Measurements from ENCODE around the gene OLFML1. TPM values are rescaled to one million over a fixed set of nuclear protein-coding genes. Genes with fewer than 3 reads are reported as not detected.

OLFML1 gene
- polyA plus RNA-seq, result under 1 TPM in 2 of 3 donors, not detected in 1; 0.13 to 0.18 TPM

GRCh38 chr11:7485186-7486097 lies at the start of gene OLFML1:
Gene OLFML1 (plus strand): TSS chr11:7485506. CDS start chr11:7485876, 370 bp downstream.
- no peaks in the 10 kb centered on the region for H3K9me3 Mint-ChIP-seq
- DNase-seq, result no peak
- H3K36me3 Mint-ChIP-seq, result peaks cover 0 to 5% (median 3%) of the 10 kb centered on the region in 3 donors
- no peak within 1 kb of the TSS for H3K4me3 Mint-ChIP-seq
- H3K4me1 Mint-ChIP-seq, result no peaks in the 10 kb centered on the region
- H3K27me3 Mint-ChIP-seq (ENCODE audit: low read depth in 3 of 3), result no peaks in the 10 kb centered on the region
- H3K27ac Mint-ChIP-seq, result no peak within 1 kb of the TSS

- Mint-ChIP-seq H3K27me3 (ENCODE audit: low read depth in 3 of 3) (peaks cover 0 to 3% (median 2%) of the 10 kb centered on the region in 3 donors), H3K36me3 (peaks cover 0 to 9% (median 0%) of the 10 kb centered on the region in 3 donors), H3K4me3 (peak overlapping the region; percentile 46 to 87 (median 73)), H3K9me3 (no peaks in the 10 kb centered on the region), H3K27ac (peak overlapping the region; percentile 86 to 94 (median 90)), H3K4me1 (peaks cover 21 to 22% of the 10 kb centered on the region in 2 donors)
- DNase-seq, result no peak
Measured at GRCh38 chr11:7436146-7436545, 49.2 kb upstream of the OLFML1 start.

- Mint-ChIP-seq H3K27me3 (ENCODE audit: low read depth in 3 of 3) (peaks cover 0 to 3% (median 2%) of the 10 kb centered on the region in 3 donors), H3K27ac (peak overlapping the region; percentile 86 to 94 (median 90)), H3K4me1 (peaks cover 21 to 22% of the 10 kb centered on the region in 2 donors), H3K36me3 (peaks cover 0 to 9% (median 0%) of the 10 kb centered on the region in 3 donors), H3K4me3 (peak overlapping the region; percentile 46 to 87 (median 73)), H3K9me3 (no peaks in the 10 kb centered on the region)
- DNase-seq, result peak in 2 of 3 donors; percentile 25
Measured at GRCh38 chr11:7436657-7437056, 48.6 kb upstream of the OLFML1 start.

GRCh38 chr11:7437696-7438095 lies 47.6 kb upstream of the OLFML1 start:
- Mint-ChIP-seq H3K4me1 (peaks cover 21 to 22% of the 10 kb centered on the region in 2 donors), H3K36me3 (peaks cover 0 to 9% (median 0%) of the 10 kb centered on the region in 3 donors), H3K27ac (no peak overlapping the region), H3K4me3 (no peak overlapping the region), H3K9me3 (no peaks in the 10 kb centered on the region), H3K27me3 (ENCODE audit: low read depth in 3 of 3) (peaks cover 0 to 3% (median 2%) of the 10 kb centered on the region in 3 donors)
- no peak for DNase-seq

GRCh38 chr11:7439746-7440320 lies 45.5 kb upstream of the OLFML1 start:
- Mint-ChIP-seq H3K36me3 (peaks cover 0 to 9% (median 0%) of the 10 kb centered on the region in 3 donors), H3K4me3 (no peak overlapping the region), H3K4me1 (peaks cover 21 to 22% of the 10 kb centered on the region in 2 donors), H3K27ac (peak overlapping the region in 1 of 6 donors; percentile 49), H3K9me3 (no peaks in the 10 kb centered on the region), H3K27me3 (ENCODE audit: low read depth in 3 of 3) (peaks cover 0 to 3% (median 0%) of the 10 kb centered on the region in 3 donors)
- DNase-seq, result no peak

- H3K27me3 Mint-ChIP-seq (ENCODE audit: low read depth in 3 of 3), result no peaks in the 10 kb centered on the region
- H3K27ac Mint-ChIP-seq, result no peak overlapping the region
- peaks cover under 1 to 1% of the 10 kb centered on the region in 2 donors for H3K4me1 Mint-ChIP-seq
- no peak overlapping the region for H3K4me3 Mint-ChIP-seq
- H3K9me3 Mint-ChIP-seq, result no peaks in the 10 kb centered on the region
- DNase-seq, result peak; percentile 37 to 56 (median 43)
- H3K36me3 Mint-ChIP-seq, result peaks cover 0 to 12% (median 0%) of the 10 kb centered on the region in 3 donors
Measured at GRCh38 chr11:7442588-7443215, 42.6 kb upstream of the OLFML1 start.

- no peak for DNase-seq
- Mint-ChIP-seq H3K4me3 (no peak overlapping the region), H3K4me1 (no peaks in the 10 kb centered on the region), H3K27ac (no peak overlapping the region), H3K9me3 (no peaks in the 10 kb centered on the region), H3K36me3 (peaks cover 0 to 7% (median 0%) of the 10 kb centered on the region in 3 donors), H3K27me3 (ENCODE audit: low read depth in 3 of 3) (peaks cover 0 to 2% (median 0%) of the 10 kb centered on the region in 3 donors)
Measured at GRCh38 chr11:7444091-7444981, 41.0 kb upstream of the OLFML1 start.

GRCh38 chr11:7445564-7445963 lies 39.7 kb upstream of the OLFML1 start:
- Mint-ChIP-seq H3K36me3 (peaks cover 0 to 9% (median 0%) of the 10 kb centered on the region in 3 donors), H3K4me1 (no peaks in the 10 kb centered on the region), H3K27ac (no peak overlapping the region), H3K4me3 (no peak overlapping the region), H3K27me3 (ENCODE audit: low read depth in 3 of 3) (peaks cover 0 to 2% (median 0%) of the 10 kb centered on the region in 3 donors), H3K9me3 (no peaks in the 10 kb centered on the region)
- DNase-seq, result no peak

- no peak overlapping the region for H3K27ac Mint-ChIP-seq
- H3K4me1 Mint-ChIP-seq, result no peaks in the 10 kb centered on the region
- no peaks in the 10 kb centered on the region for H3K9me3 Mint-ChIP-seq
- no peak for DNase-seq
- H3K4me3 Mint-ChIP-seq, result no peak overlapping the region
- peaks cover 0 to 4% (median 0%) of the 10 kb centered on the region in 3 donors for H3K27me3 Mint-ChIP-seq (ENCODE audit: low read depth in 3 of 3)
- H3K36me3 Mint-ChIP-seq, result peaks cover 0 to 11% (median 0%) of the 10 kb centered on the region in 3 donors
Measured at GRCh38 chr11:7448201-7448600, 37.1 kb upstream of the OLFML1 start.

- Mint-ChIP-seq H3K27me3 (ENCODE audit: low read depth in 3 of 3) (peaks cover 0 to 4% (median 2%) of the 10 kb centered on the region in 3 donors), H3K36me3 (peaks cover 0 to 11% (median 0%) of the 10 kb centered on the region in 3 donors), H3K27ac (no peak overlapping the region), H3K4me1 (no peaks in the 10 kb centered on the region), H3K9me3 (no peaks in the 10 kb centered on the region), H3K4me3 (no peak overlapping the region)
- no peak for DNase-seq
Measured at GRCh38 chr11:7449211-7449840, 36.0 kb upstream of the OLFML1 start.

GRCh38 chr11:7449841-7450214 lies 35.5 kb upstream of the OLFML1 start:
- H3K4me1 Mint-ChIP-seq, result no peaks in the 10 kb centered on the region
- no peak overlapping the region for H3K27ac Mint-ChIP-seq
- no peak overlapping the region for H3K4me3 Mint-ChIP-seq

GRCh38 chr11:7450836-7451235 lies 34.5 kb upstream of the OLFML1 start:
- DNase-seq, result no peak
- no peak overlapping the region for H3K4me3 Mint-ChIP-seq
- no peaks in the 10 kb centered on the region for H3K4me1 Mint-ChIP-seq
- H3K27me3 Mint-ChIP-seq (ENCODE audit: low read depth in 3 of 3), result peaks cover 0 to 4% (median 2%) of the 10 kb centered on the region in 3 donors
- no peaks in the 10 kb centered on the region for H3K9me3 Mint-ChIP-seq
- H3K36me3 Mint-ChIP-seq, result peaks cover 0 to 8% (median 0%) of the 10 kb centered on the region in 3 donors
- no peak overlapping the region for H3K27ac Mint-ChIP-seq

More at GRCh38 chr11:7449841-7450214, 35.5 kb upstream of the OLFML1 start:
- peaks cover 0 to 11% (median 0%) of the 10 kb centered on the region in 3 donors for H3K36me3 Mint-ChIP-seq
- DNase-seq, result no peak
- H3K9me3 Mint-ChIP-seq, result no peaks in the 10 kb centered on the region
- H3K27me3 Mint-ChIP-seq (ENCODE audit: low read depth in 3 of 3), result peaks cover 0 to 4% (median 2%) of the 10 kb centered on the region in 3 donors
